HCT116 (cell line): ENCODE data around the gene SLC6A3. TPM values are rescaled to one million over a fixed set of nuclear protein-coding genes. Genes with fewer than 3 reads are reported as not detected.

Experiments
- ATAC-seq: fragments of 200-7000 bp; cut with Tn5 transposase; 2 replicates; pipeline ENCODE4 v1.9.1; 2020; ENCODE audit warnings: mild to moderate bottlenecking, moderate library complexity
- BruUV-seq: library from RNA; stranded (reverse); fragments of 400-500 nt; replicated peaks from 2 replicates; lab custom pipeline; 2021; lab: Mats Ljungman, UMichigan
- CTCF ChIA-PET: fragments of 300-600 bp; sonication (Branson Sonifier 250); formaldehyde crosslinking; loops from one replicate; lab custom pipeline; 2021; ENCODE audit warnings: antibody characterized with exemption; lab: Charles Lee
- POLR2A ChIA-PET: fragments of 300-600, 350-600 bp; sonication (Branson Sonifier 250); formaldehyde crosslinking; loops from one replicate; lab custom pipeline; 2021; ENCODE audit warnings: antibody characterized with exemption; lab: Charles Lee
- RAD21 ChIA-PET, 2 experiments: fragments of 300-600 bp; sonication (Branson Sonifier 250); formaldehyde crosslinking; loops; one replicate each; lab custom pipeline; 2023; ENCODE audit warnings: low total read pairs in 2 of 2; ENCODE audit not compliant: uncharacterized antibody in 2 of 2, unreplicated experiment in 2 of 2, low non-redundant PET in 1 of 2; lab: Charles Lee
- DNase-seq: peaks from one replicate; pipeline ENCODE4 v3.0.0-alpha.2; 2010; ENCODE audit warnings: low read depth, low spot score
- H2AFZ ChIP-seq: fragments of 200-600 bp; shearing (Covaris generic), sonication (generic); 2 replicates; pipeline ENCODE4 v1.6.1; 2017; ENCODE audit warnings: low read depth, mixed run types, mixed read lengths, antibody characterized with exemption, low read length; ENCODE audit not compliant: poor library complexity, severe bottlenecking
- H3K27ac ChIP-seq: 2 replicates; pipeline ENCODE4 v1.5.1; 2012; ENCODE audit warnings: low read depth, low read length
- H3K27me3 ChIP-seq: fragments of 200-600 bp; sonication (generic); 2 replicates; pipeline ENCODE4 v1.6.1; 2016; ENCODE audit warnings: mixed run types, low read length, mixed read lengths; ENCODE audit not compliant: insufficient read depth
- H3K36me3 ChIP-seq, 2 experiments: fragments of 200-500 bp in 1 of 2; fragments of 200-600 bp in 1 of 2; sonication (Bioruptor generic) in 1 of 2; sonication (generic) in 1 of 2; 2 replicates each; pipeline versions ENCODE4 v1.5.1 to v1.6.1; 2014 to 2016; ENCODE audit warnings: low read length in 2 of 2, inconsistent platforms in 1 of 2, mixed read lengths in 1 of 2, mixed run types in 1 of 2; ENCODE audit not compliant: insufficient read depth in 2 of 2, control insufficient read depth in 1 of 2
- H3K4me1 ChIP-seq, 2 experiments: fragments of 200-600 bp in 1 of 2; sonication (generic) in 1 of 2; 2 replicates each; pipeline versions ENCODE4 v1.5.1 to v1.6.1; 2012 to 2017; ENCODE audit warnings: low read length in 2 of 2, inconsistent platforms in 1 of 2, mild to moderate bottlenecking in 1 of 2, mixed read lengths in 1 of 2, mixed run types in 1 of 2, moderate library complexity in 1 of 2; ENCODE audit not compliant: insufficient read depth in 2 of 2, control insufficient read depth in 1 of 2
- H3K4me2 ChIP-seq: fragments of 200-600 bp; sonication (generic); 2 replicates; pipeline ENCODE4 v1.6.1; 2017; ENCODE audit warnings: mixed run types, low read length, mixed read lengths
- H3K4me3 ChIP-seq, 2 experiments: fragments of 200-600 bp in 1 of 2; sonication (generic) in 1 of 2; replicated peaks in 1 of 2; 2 replicates each; pipeline ENCODE4 v1.5.1; 2011 to 2016; ENCODE audit warnings: low read length in 2 of 2, control low read depth in 1 of 2, low read depth in 1 of 2, mild to moderate bottlenecking in 1 of 2, mixed read lengths in 1 of 2, mixed run types in 1 of 2
- H3K79me2 ChIP-seq: fragments of 200-600 bp; sonication (generic); 2 replicates; pipeline ENCODE4 v1.6.1; 2017; ENCODE audit warnings: mild to moderate bottlenecking, mixed run types, low read length, moderate library complexity, mixed read lengths; ENCODE audit not compliant: insufficient read depth
- H3K9ac ChIP-seq: fragments of 200-600 bp; sonication (generic); 2 replicates; pipeline ENCODE4 v1.6.1; 2016; ENCODE audit warnings: low read length, mixed read lengths
- H3K9me2 ChIP-seq: fragments of 200-600 bp; sonication (generic), shearing (Covaris generic); 2 replicates; pipeline ENCODE4 v1.6.1; 2017; ENCODE audit warnings: mixed run types, mild to moderate bottlenecking, moderate library complexity; ENCODE audit not compliant: insufficient read depth
- H3K9me3 ChIP-seq, 2 experiments: fragments of 200-500 bp in 1 of 2; fragments of 200-600 bp in 1 of 2; sonication (Bioruptor generic) in 1 of 2; sonication (generic) in 1 of 2; 2 replicates each; pipeline ENCODE4 v1.6.1; 2014 to 2017; ENCODE audit warnings: low read length in 2 of 2, mixed read lengths in 2 of 2, inconsistent platforms in 1 of 2, low read depth in 1 of 2, mild to moderate bottlenecking in 1 of 2, mixed run types in 1 of 2, moderate library complexity in 1 of 2; ENCODE audit not compliant: control insufficient read depth in 1 of 2, insufficient read depth in 1 of 2
- H4K20me1 ChIP-seq: fragments of 200-600 bp; sonication (generic), shearing (Covaris generic); 2 replicates; pipeline ENCODE4 v1.6.1; 2017; ENCODE audit warnings: mixed run types, mild to moderate bottlenecking, moderate library complexity; ENCODE audit not compliant: insufficient read depth
- CBX3 ChIP-seq: IDR thresholded peaks from 2 replicates; pipeline ENCODE4 v1.6.1; 2012; ENCODE audit warnings: low read depth
- CEBPB ChIP-seq: IDR thresholded peaks from 2 replicates; pipeline ENCODE4 v1.6.1; 2012; ENCODE audit warnings: low read depth
- EGR1 ChIP-seq: IDR thresholded peaks from 2 replicates; pipeline ENCODE4 v1.6.1; 2012; ENCODE audit warnings: low read depth
- POLR2A ChIP-seq: IDR thresholded peaks from 2 replicates; pipeline ENCODE4 v1.7.0; 2011; ENCODE audit warnings: borderline replicate concordance; ENCODE audit not compliant: insufficient read depth, insufficient read length; ENCODE audit errors: extremely low read depth
- POLR2AphosphoS5 ChIP-seq: IDR thresholded peaks from 2 replicates; pipeline ENCODE4 v1.6.1; 2011; ENCODE audit warnings: mild to moderate bottlenecking, low read depth, low read length, moderate library complexity
- SIN3A ChIP-seq: IDR thresholded peaks from 2 replicates; pipeline ENCODE4 v1.6.1; 2012; ENCODE audit warnings: low read depth
- intact Hi-C: fragments of 100-400 bp; cut with micrococcal nuclease; formaldehyde crosslinking; loops from 2 replicates; pipeline ENCODE4 v1.10.0; 2022
- total RNA-seq: library from RNA; stranded (reverse); gene quantifications from one replicate; pipeline ENCODE4 v1.2.1, GENCODE V29; 2021; ENCODE audit not compliant: unreplicated experiment
- TF ChIP-seq, protein P1 (sequence below), 3 experiments: fragments of 200-600 bp in 1 of 3; sonication (generic) in 1 of 3; IDR thresholded peaks in 2 of 3; conservative IDR thresholded peaks in 1 of 3; 2 replicates each; pipeline ENCODE4 v1.5.1; 2012 to 2017; ENCODE audit warnings: low read depth in 2 of 3, low read length in 2 of 3, antibody characterized with exemption in 1 of 3, borderline replicate concordance in 1 of 3, control low read depth in 1 of 3, mild to moderate bottlenecking in 1 of 3, mixed read lengths in 1 of 3, mixed run types in 1 of 3, moderate library complexity in 1 of 3; ENCODE audit not compliant: insufficient read depth in 1 of 3

Gene SLC6A3
- total RNA-seq, 1 experiment from 2014 or later = not detected

DNA sequence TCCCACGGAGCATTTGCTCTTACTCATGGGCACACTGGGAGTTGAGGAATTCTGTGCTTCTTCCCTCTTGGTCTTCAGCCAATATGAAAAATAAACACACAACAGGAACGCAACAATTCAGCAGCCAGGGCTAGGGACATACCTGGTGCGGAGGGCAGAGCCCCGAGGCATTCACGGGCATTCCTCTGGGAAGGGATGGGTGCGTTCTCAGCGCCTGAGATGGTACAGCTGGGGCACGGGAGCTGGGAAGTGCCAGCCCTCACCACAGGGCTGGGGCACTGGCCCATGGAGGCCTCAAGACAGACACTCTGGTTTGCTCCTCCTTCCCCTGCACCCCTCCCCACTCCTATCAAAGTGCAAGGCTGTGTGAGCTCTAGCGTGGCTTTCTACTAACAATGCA is 2.1 kb downstream of the SLC6A3 start:
- DNase-seq (no peak), ATAC-seq (no peak)
- Histone ChIP-seq H3K36me3 (no peaks in the 10 kb centered on the region), H3K27ac (no peak overlapping the region), H3K27me3 (no peaks in the 10 kb centered on the region), H3K9me3 (no peaks in the 10 kb centered on the region), H3K4me2 (no peak overlapping the region), H3K9ac (no peak overlapping the region), H3K9me2 (no peaks in the 10 kb centered on the region), H3K4me1 (no peaks in the 10 kb centered on the region), H3K79me2 (no peaks in the 10 kb centered on the region), H3K4me3 (no peak overlapping the region), H4K20me1 (no peaks in the 10 kb centered on the region), H2AFZ (no peak overlapping the region)
- no TSS peak for BruUV-seq
- CTCF ChIA-PET = no interaction called here
- TF ChIP-seq POLR2AphosphoS5 (no peak), CBX3 (no peak), POLR2A (no peak), CEBPB (no peak), SIN3A (no peak), EGR1 (no peak)
- TF ChIP-seq, protein P1, sequence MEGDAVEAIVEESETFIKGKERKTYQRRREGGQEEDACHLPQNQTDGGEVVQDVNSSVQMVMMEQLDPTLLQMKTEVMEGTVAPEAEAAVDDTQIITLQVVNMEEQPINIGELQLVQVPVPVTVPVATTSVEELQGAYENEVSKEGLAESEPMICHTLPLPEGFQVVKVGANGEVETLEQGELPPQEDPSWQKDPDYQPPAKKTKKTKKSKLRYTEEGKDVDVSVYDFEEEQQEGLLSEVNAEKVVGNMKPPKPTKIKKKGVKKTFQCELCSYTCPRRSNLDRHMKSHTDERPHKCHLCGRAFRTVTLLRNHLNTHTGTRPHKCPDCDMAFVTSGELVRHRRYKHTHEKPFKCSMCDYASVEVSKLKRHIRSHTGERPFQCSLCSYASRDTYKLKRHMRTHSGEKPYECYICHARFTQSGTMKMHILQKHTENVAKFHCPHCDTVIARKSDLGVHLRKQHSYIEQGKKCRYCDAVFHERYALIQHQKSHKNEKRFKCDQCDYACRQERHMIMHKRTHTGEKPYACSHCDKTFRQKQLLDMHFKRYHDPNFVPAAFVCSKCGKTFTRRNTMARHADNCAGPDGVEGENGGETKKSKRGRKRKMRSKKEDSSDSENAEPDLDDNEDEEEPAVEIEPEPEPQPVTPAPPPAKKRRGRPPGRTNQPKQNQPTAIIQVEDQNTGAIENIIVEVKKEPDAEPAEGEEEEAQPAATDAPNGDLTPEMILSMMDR (IDR thresholded peaks at IDR 0.05 in 2 of 3, conservative IDR thresholded peaks at IDR 0.05 in 1 of 3; ENCODE audit: borderline replicate concordance in 1 of 3, insufficient read depth in 1 of 3, low read depth in 2 of 3, low read length in 2 of 3) = no peak
- intact Hi-C loops = no loop called here
- POLR2A ChIA-PET = no interaction called here
- RAD21 ChIA-PET = no interaction called here
